GM19025 (cell line): ENCODE measurements around the gene DNTT.

ENCODE experiments used
- ATAC-seq: cut with Tn5 transposase; IDR thresholded peaks from one replicate; pipeline ENCODE4 v1.9.1; 2021; ENCODE audit warnings: mild to moderate bottlenecking, low read depth, moderate library complexity; ENCODE audit not compliant: unreplicated experiment

Gene DNTT

GRCh38 chr10:96339956-96340904 lies 36.0 kb downstream of the DNTT start:
- ATAC-seq, result no peak

GRCh38 chr10:96341219-96342182 lies 37.3 kb downstream of the DNTT start:
- no peak for ATAC-seq

DNA sequence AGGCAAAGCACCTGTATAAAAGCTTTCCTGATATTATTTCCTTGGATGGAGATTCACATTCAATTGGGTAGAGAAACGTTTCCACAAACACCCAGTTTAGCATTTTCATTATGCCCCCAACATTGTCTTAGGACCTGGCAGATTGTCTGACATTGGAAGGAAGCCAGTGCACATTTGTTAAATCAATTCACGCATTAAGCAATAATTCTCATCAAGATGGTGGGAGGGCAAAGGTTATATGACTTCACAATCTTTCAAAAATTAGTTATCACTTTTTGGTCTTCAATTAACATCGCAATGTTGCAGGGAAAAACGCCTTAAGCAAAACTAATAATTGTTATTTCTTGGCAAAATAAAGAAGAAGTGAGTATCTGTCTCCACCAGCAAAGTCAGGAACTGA lies 38.2 kb downstream of the DNTT start:
- no peak for ATAC-seq

DNA sequence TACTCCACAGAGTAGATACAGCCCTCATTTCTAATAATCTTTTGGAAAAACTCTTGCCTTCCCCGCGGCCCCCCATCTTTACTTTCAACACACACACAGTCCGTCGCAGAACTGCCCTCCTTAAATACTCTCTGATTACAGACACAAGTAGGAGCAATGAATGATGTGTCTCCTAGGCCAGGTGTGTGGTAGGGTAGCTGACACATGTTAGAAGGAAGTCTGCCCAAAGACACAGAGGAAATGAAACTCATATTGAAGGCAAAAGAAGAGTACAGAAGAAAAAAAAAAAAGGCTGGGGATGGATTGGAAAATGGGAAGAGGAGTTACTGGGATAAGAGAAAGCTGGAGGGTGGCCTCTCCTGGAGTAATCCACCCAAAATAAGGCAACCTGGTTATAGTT lies 39.9 kb downstream of the DNTT start:
- no peak for ATAC-seq

- ATAC-seq, result no peak
These were observed 41.0 kb downstream of the DNTT start for GRCh38 chr10:96345222-96345621.

DNA sequence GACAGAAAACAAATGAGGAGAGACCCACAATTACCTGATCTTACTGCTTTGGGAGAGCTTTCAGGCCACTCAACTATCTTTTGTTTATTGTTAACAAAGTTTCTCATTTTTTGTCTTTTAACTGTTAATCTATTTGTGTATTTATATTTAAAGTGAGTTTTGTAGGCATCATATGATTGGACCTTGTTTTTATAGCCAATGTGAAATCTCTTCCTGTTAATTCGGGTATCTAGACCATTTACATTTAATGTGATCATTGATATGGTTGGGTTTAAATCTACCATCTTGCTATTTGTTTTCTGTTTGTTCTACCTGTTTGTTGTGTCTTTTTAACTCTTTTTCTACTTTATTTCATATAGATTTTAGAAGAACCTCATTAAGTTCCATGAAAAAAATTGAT lies 42.1 kb downstream of the DNTT start:
- no peak for ATAC-seq

GRCh38 chr10:96352027-96352426 lies 47.8 kb downstream of the DNTT start:
- ATAC-seq, result no peak

DNA sequence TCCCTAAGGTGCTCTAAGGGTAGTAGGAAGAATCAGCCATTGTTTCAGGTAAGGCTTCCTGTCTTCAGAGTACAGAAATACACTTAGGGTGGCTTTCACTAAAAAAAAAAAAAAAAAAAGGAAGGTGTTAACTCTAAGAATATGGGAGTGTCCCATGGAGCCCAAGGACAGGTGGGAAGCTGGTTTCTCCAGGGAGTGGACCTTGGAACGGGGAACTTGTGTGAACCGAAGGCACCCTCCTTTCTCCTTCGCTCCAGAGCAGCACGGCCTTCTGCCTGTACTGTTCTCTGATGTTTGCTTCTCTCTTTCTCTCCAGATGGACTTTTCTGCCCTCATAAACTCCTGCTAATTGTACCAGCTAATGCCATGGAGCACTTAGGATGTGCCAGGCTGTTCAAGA lies 48.3 kb downstream of the DNTT start:
- no peak for ATAC-seq

DNA sequence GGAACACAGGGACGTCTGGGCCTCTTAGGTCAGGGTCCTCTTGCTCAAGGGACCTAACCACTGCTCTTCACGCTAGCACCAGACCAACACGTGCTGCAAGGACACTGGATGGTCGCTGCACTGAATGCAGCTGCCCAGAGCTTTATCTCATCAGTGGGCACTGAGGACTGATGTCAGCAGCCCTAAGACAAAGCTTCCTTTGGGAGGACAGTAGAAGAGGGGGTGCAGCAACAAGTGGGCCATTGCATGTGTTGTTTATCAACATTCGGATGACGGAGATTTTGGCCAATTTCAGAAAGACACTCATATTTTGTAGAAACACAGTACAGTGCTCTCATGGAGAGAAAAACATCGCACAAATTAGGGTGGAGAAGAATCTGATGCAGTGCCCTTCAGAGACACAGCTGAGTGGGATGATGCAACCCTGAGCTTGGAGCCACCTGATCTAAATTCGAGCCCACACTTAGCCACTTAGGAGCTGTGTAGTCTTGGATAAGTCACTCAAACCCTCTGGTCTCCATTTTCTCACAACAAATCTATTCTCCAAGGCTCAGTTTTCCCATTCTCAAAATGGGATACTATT lies 52.9 kb downstream of the DNTT start:
- no peak for ATAC-seq

- no peak for ATAC-seq
These were observed 54.8 kb downstream of the DNTT start, which contains the start of gene OPALIN for GRCh38 chr10:96358851-96359540. OPALIN (minus strand) TSS chr10:96359002; CDS start chr10:96358896, 106 bp downstream.

- no peak for ATAC-seq
These were observed 55.4 kb downstream of the DNTT start for GRCh38 chr10:96359616-96360015.

DNA sequence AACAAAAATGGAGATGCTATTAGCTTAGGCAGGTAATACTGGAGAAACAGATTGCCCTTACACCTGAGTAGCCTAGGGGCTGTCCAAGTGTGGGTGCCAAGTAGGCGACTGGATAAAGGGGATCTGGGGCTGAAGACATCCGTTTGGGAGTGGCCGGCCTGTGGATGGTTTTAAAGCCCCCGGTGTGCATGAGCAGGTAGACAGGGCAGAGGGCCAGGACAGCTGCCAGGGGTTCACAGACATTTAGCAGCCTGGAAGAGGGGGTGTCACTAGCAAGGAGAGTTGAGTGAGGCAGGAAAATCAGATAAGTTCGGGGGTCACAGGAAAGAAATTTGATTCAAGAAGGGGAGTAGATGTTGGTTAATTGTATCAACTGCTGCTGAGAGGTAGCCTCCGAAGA lies 56.1 kb downstream of the DNTT start:
- ATAC-seq, result no peak

DNA sequence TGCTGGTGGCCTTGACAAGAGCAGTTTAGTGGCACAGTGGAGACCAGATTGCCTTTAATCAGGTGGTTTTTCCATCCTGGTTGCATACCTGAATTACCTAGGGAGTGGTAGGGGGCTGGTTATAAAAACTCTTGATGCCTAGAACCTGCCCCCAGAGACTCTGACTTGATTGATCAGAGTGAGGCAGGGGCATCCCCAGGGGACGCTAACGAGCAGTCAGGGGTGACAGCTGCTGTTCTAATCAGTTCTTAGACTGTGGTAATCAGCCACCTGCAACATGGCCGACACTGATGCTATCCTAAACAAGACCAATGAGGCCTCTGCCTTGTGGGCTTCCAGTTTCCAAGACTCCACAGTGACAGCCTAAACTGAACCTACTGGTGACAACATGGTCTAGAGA lies 56.5 kb downstream of the DNTT start:
- no peak for ATAC-seq

DNA sequence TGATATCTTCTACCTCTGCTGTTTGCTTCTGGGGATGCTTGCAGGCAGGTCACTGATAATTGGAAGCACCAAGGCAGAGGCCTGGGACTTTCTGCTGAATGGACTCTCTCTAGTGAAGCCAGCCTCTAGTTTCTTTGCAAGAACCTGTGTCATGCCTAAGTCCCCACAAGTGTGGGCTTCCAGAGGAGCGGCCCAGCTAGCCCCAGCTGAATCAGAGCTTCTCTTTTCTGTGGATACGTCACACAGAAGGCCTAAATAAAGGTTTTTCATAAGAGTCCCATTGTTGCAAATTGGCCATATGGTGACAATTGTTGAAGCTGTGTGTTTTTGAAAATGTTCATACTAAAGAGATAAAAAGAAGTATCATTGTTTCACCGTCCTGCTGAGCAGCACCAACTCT lies 61.3 kb downstream of the DNTT start:
- no peak for ATAC-seq

DNA sequence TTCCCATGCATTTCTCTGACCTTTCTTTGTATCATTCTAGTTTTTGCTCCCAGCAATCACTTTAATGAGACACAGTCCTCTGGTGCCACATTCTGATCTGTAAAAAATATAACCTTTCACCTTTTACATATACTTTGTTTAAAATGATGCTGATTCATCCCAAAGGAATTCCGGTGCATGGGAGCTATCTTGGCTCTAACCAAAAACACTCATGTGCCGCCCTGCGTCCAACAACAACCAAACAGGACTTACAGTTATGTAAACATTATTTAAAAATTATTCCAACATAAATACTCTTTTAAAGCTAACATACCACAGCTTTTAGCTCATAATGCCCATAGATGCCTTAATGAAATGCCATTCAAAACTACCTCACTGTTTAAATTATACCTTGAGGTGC lies 62.3 kb downstream of the DNTT start:
- ATAC-seq, result no peak

DNA sequence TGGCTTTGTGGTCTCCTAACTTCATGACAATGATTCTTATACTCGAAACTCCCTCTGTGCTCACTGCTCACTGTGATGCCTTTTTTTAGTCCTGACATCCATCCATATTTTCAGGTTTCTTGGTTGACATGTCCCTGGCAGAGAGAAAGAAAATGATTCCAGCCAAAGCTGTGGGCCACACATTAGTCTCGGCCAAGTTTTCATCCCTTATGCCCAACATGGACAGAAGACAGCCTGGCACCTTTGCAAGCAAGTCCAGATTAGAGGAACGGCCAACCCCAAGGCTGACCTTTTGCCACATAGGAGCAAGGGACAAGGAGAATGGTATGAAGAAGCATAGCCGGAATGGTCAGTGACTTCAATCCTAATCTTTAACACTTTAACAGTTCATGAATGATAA lies 63.2 kb downstream of the DNTT start:
- no peak for ATAC-seq

DNA sequence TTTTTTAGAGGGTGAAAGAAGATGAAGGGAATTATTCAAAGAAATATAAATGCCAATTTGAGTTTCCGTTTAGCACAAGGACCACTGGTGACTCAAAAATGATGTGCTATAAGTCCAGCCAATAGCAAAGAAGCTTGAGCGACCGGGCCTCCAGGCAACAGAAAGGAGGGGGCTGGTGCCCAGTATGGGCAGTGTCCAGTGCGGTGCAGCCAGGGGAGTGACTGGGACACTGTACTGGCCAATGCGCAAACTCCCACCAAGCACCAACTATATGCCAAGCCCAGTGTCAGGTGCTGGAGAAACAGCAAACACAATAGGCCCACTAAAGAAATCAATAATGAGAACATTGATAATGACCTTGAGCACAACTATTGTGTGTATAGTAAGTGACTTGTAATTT lies 64.7 kb downstream of the DNTT start:
- ATAC-seq, result no peak

DNA sequence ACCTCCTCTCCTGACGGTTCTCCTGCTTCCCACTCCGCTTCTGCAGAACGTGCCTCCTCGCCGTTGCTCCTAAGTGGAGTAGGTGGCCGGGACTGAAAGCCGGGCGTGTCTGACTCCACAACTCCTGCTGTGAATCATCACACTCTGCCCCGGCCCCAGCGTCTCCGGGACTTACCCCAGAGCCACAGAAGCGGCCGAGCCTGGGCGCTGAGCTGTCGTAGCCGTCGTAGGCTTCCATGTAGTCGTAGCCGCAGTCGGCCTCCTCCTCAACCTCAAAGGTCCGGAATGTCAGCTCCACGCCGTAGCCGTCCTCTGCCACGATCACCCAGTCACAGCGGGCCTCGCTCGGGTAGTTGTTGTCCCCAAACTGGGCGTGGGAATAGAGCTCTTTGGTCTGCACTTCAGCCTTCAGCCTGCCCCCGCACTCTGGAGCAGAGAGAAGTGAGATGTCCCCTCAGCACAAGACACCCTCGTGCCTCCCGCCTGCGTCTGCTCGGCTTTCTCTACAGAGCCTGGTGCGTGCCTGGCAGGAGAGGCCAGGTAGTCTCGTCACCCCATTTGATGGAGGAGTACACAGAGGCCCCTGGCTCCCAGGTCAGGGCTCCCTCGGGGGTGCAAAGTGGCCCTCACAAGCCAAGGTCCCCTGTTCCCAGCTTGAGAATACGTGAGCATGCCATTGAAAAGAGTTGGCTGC lies 65.8 kb downstream of the DNTT start:
- no peak for ATAC-seq

DNA sequence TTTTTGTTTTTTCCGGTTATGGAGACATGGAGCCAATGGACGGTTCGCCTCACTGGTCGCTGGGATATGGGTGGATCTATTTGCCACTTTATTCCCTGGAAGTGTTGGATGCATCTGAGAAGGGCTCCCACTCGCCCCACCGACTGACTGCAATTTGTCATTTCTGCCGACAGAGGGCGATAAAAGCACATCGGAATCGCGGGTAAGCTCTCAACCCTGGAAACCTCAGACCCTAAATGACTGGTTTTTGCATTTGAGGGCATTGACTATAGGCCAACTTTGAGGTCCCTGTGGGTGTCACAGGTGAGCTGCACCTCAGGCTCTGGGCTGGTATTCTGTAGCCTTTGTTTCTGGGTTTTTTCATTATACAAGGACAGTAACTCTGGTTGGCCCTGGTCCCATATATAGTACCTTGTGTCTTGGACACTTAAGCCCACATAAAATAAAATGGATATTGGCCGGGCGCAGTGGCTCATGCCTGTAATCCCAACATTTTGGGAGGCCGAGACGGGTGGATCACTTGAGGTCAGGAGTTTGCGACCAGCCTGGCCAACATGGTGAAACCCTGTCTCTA lies 66.4 kb downstream of the DNTT start:
- ATAC-seq, result no peak
